Bronchial epithelial cell (primary cell): ENCODE measurements around the gene PXDN. TPM values are rescaled to one million over a fixed set of nuclear protein-coding genes. Genes with fewer than 3 reads are reported as not detected.

Experiments
- DNase-seq: peaks from one replicate; pipeline ENCODE4 v3.0.0-alpha.2; 2010; ENCODE audit warnings: low read depth
- FAIRE-seq: peaks from 2 replicates; lab custom pipeline; 2011; peaks lifted over from hg19 to GRCh38; lab: Jason Lieb, UNC
- H3K27me3 ChIP-seq: 2 replicates; pipeline ENCODE4 v1.5.1; 2011; ENCODE audit warnings: low read length; ENCODE audit not compliant: control insufficient read depth, insufficient read depth
- H3K36me3 ChIP-seq: 2 replicates; pipeline ENCODE4 v1.5.1; 2011; ENCODE audit warnings: low read length; ENCODE audit not compliant: control insufficient read depth, insufficient read depth
- H3K4me3 ChIP-seq: 2 replicates; pipeline ENCODE4 v1.5.1; 2011; ENCODE audit warnings: mild to moderate bottlenecking, low read depth, low read length, control low read depth
- CTCF ChIP-seq: IDR thresholded peaks from 2 replicates; pipeline ENCODE4 v1.5.1; 2011; ENCODE audit warnings: mild to moderate bottlenecking, moderate library complexity, low read length, control low read depth, inconsistent platforms; ENCODE audit not compliant: insufficient read depth, severe bottlenecking
- total RNA-seq: library from RNA; depleted of rRNA; stranded (reverse); fragments of >200 nt; gene quantifications from 2 replicates; pipeline ENCODE4 v1.2.1, GENCODE V29; 2014

The PXDN gene
- total RNA-seq, 1 donor from 2014 or later = 34.0 TPM

GRCh38 chr2:1749489-1750119 lies 5.3 kb upstream of the PXDN start:
- Histone ChIP-seq H3K36me3 (no peaks in the 10 kb centered on the region), H3K4me3 (no peak overlapping the region), H3K27me3 (peaks cover 4% of the 10 kb centered on the region)
- DNase-seq (no peak), FAIRE-seq (no peak)
- no peak for TF ChIP-seq CTCF

GRCh38 chr2:1748741-1749488 lies 4.6 kb upstream of the PXDN start:
- Histone ChIP-seq H3K36me3 (no peaks in the 10 kb centered on the region), H3K27me3 (peaks cover 4% of the 10 kb centered on the region), H3K4me3 (no peak overlapping the region)
- no peak for FAIRE-seq
- no peak for DNase-seq
- no peak for TF ChIP-seq CTCF

GRCh38 chr2:1748176-1748740 lies 3.9 kb upstream of the PXDN start:
- Histone ChIP-seq H3K27me3 (peaks cover 4% of the 10 kb centered on the region), H3K4me3 (no peak overlapping the region), H3K36me3 (no peaks in the 10 kb centered on the region)
- no peak for TF ChIP-seq CTCF
- FAIRE-seq (peak; percentile 79), DNase-seq (no peak)

- Histone ChIP-seq H3K27me3 (peaks cover 4% of the 10 kb centered on the region), H3K4me3 (no peak overlapping the region), H3K36me3 (no peaks in the 10 kb centered on the region)
- FAIRE-seq (no peak), DNase-seq (no peak)
- no peak for TF ChIP-seq CTCF
These were observed 3.0 kb upstream of the PXDN start for GRCh38 chr2:1747065-1747941.

GRCh38 chr2:1746174-1747064 lies 2.1 kb upstream of the PXDN start:
- DNase-seq (no peak), FAIRE-seq (peak; percentile 96)
- Histone ChIP-seq H3K36me3 (no peaks in the 10 kb centered on the region), H3K27me3 (peaks cover 4% of the 10 kb centered on the region), H3K4me3 (no peak overlapping the region)
- no peak for TF ChIP-seq CTCF
